Mucosa of descending colon (tissue), 3 donors: ENCODE measurements around the gene MDN1. TPM values are rescaled to one million over a fixed set of nuclear protein-coding genes. Genes with fewer than 3 reads are reported as not detected.

Experiments
- ATAC-seq: fragments of 200-7000 bp; cut with Tn5 transposase; one replicate; pipeline ENCODE4 v1.9.1; 2020; ENCODE audit warnings: mild to moderate bottlenecking, moderate library complexity
- DNase-seq, 3 donors: peaks; one replicate each; pipeline ENCODE4 v3.0.0-alpha.2; 2020
- H3K36me3 ChIP-seq: fragments of 200-600 bp; one replicate; pipeline ENCODE4 v1.8.0; 2021; ENCODE audit warnings: low read depth, mild to moderate bottlenecking
- H3K4me1 ChIP-seq: fragments of 200-600 bp; one replicate; pipeline ENCODE4 v1.8.0; 2021; ENCODE audit warnings: low read depth, mild to moderate bottlenecking
- H3K4me3 ChIP-seq: fragments of 200-600 bp; one replicate; pipeline ENCODE4 v1.8.0; 2021; ENCODE audit warnings: mild to moderate bottlenecking
- H3K9me3 ChIP-seq: fragments of 200-600 bp; one replicate; pipeline ENCODE4 v1.8.0; 2021; ENCODE audit warnings: mild to moderate bottlenecking
- CTCF ChIP-seq: fragments of 200-600 bp; IDR thresholded peaks from one replicate; pipeline ENCODE4 v1.8.0; 2022; ENCODE audit warnings: antibody characterized with exemption, mild to moderate bottlenecking
- intact Hi-C, 2 donors: fragments of 100-400 bp; cut with DNase I in 1 of 2; cut with micrococcal nuclease in 1 of 2; formaldehyde crosslinking; loops; one replicate each; pipeline versions ENCODE4 v1.11.0 to v1.11.1; 2022; cut with DNase I, micrococcal nuclease
- total RNA-seq, 3 donors: library from RNA; stranded (reverse); fragmentation: NEBNext Ultra II Directional in 2 of 3; extraction: Animal tissue kit (Norgen Biotek cat#: 25700) in 2 of 3; gene quantifications; one replicate each; pipeline versions ENCODE4 v1.2.1 to v1.2.4, GENCODE V29; 2021 to 2023
- donor health status: DM: no; HTN: no; CAD: no; lungs with moderate emphysema.
- donor health status: DM: no; HTN: no; CAD: no.
- donor health status: DM: no; HTN: yes; CAD: no.

MDN1 gene
- total RNA-seq, 3 donors from 2014 or later: 23.6 to 37.8 (median 32.5) TPM

GRCh38 chr6:89597988-89598387, 221.6 kb downstream of the MDN1 start:
- TF ChIP-seq CTCF: no peak
- intact Hi-C loops: no loop called here
- DNase-seq (no peak), ATAC-seq (no peak)
- H3K36me3 ChIP-seq: no peaks in the 10 kb centered on the region
- H3K4me1 ChIP-seq: no peaks in the 10 kb centered on the region
- H3K4me3 ChIP-seq: no peak overlapping the region
- no peaks in the 10 kb centered on the region for H3K9me3 ChIP-seq

- H3K4me1 ChIP-seq: no peaks in the 10 kb centered on the region
- H3K4me3 ChIP-seq: no peak overlapping the region
- no peaks in the 10 kb centered on the region for H3K9me3 ChIP-seq
- no peak for TF ChIP-seq CTCF
- ATAC-seq (no peak), DNase-seq (no peak)
- no peaks in the 10 kb centered on the region for H3K36me3 ChIP-seq
- intact Hi-C loops: no loop called here
These were observed 222.2 kb downstream of the MDN1 start for GRCh38 chr6:89597372-89597771.

GRCh38 chr6:89596484-89596883, 223.1 kb downstream of the MDN1 start:
- H3K9me3 ChIP-seq: no peaks in the 10 kb centered on the region
- H3K36me3 ChIP-seq: no peaks in the 10 kb centered on the region
- no peak for TF ChIP-seq CTCF
- intact Hi-C loops: no loop called here
- no peak for ATAC-seq
- no peak overlapping the region for H3K4me3 ChIP-seq
- DNase-seq: no peak
- no peaks in the 10 kb centered on the region for H3K4me1 ChIP-seq

GRCh38 chr6:89596056-89596455, 223.5 kb downstream of the MDN1 start:
- H3K4me3 ChIP-seq: no peak overlapping the region
- no peak for DNase-seq
- peak; percentile 31 for ATAC-seq
- no peaks in the 10 kb centered on the region for H3K36me3 ChIP-seq
- no peak for TF ChIP-seq CTCF
- H3K4me1 ChIP-seq: no peaks in the 10 kb centered on the region
- H3K9me3 ChIP-seq: no peaks in the 10 kb centered on the region
- intact Hi-C loops: no loop called here

Other genes with a start within 250 kb of the MDN1 start
- 10 to 100 TPM; 33.9 to 36.0 (median 35.9) TPM for gene LYRM2, start 181.0 kb downstream of the MDN1 start, total RNA-seq
- 10 to 100 TPM; 11.7 to 23.3 (median 15.7) TPM for gene CASP8AP2, start 10.1 kb upstream of the MDN1 start, total RNA-seq
- gene GJA10, start 74.7 kb upstream of the MDN1 start, total RNA-seq: not detected